GM19351 (cell line): ENCODE measurements around the gene GSDMA.

ENCODE experiments used
- ATAC-seq: cut with Tn5 transposase; IDR thresholded peaks from one replicate; pipeline ENCODE4 v1.9.1; 2021; ENCODE audit warnings: mild to moderate bottlenecking, moderate library complexity; ENCODE audit not compliant: unreplicated experiment

Gene GSDMA

GRCh38 chr17:39960524-39961041 lies 2.2 kb upstream of the GSDMA start:
- ATAC-seq = no peak

GRCh38 chr17:39963829-39964228 lies 1.0 kb downstream of the GSDMA start:
- ATAC-seq = no peak

- no peak for ATAC-seq
Measured at GRCh38 chr17:39965017-39965699, 2.4 kb downstream of the GSDMA start.

DNA sequence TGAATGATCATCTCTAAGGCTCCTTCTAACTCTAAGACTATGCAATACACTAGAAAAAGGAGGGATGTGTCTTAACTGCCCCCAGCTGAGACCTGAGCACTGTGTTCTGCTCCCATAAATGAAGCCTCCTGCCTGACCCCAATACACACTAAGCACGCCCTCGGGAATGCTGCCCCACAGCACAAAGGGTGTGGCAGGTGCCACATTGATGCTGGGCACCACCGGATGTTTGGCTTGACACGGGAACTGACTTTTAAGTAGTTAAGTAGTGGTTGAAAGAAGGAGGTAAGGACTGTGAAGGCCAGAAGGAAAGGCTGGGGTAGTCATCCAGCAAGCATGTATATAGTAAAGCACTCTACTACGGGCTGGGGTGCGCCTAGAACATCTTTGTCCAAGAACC lies 4.0 kb downstream of the GSDMA start:
- ATAC-seq = no peak

DNA sequence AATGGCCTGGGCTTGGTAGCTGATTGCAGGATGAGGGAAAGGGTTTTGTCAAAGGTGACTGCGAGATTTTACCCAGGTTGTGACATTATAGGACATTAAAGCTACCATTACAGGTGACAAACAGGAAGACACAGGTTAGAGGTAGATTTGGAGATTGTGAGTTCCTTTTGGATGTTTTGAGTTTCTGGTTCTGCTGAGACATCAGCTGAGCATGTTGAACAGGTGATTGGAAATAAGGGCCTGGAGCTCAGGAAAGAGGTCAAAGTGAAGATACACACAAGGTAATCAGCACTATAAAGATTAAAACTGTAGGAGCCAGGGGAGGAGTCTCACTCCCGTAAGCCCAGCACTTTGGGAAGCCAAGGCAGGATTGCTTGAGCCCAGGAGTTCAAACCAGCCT lies 6.0 kb downstream of the GSDMA start:
- no peak for ATAC-seq

DNA sequence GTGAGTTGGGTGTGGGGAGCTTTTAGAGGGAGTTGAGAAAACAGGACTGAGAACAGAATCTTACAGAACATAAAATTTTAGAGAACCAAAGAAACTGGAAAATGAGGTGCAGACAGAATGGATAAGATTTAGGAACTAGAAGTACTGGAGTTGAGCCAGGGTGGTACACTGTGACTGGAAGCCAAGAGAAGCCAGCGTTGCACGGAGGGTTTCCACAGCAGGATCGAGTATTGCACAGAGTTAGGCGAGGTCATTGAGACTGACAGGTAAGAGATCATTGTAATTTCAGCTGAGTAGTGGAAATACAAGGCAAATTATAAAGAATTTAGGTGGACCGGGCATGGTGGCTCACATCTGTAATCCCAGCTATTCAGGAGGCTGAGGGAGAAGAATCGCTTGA lies 6.6 kb downstream of the GSDMA start:
- ATAC-seq = no peak

GRCh38 chr17:39970157-39970692 lies 7.4 kb downstream of the GSDMA start:
- no peak for ATAC-seq

DNA sequence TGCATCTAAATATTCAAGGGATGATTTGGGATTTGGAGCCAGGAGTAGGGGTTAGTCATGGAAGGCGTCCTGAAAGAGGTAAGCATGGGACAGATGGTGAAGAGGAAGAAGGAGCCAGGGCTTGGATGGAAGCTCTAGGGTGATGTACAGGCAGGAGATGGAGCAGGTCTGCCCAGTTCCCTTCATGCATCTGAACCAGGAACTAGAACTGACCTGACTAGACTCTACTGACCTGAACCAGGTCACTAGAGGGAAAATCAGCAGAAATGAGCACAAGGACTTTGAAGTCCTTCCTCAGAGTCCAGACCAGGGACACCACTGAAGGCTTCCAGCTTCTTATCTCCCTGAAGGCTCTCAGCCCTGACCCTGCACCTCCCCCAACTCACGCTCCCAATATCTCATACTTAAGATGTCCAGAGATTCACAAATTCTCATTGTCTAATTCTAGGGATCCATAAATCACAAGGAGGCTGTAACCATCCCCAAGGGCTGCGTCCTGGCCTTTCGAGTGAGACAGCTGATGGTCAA lies 8.3 kb downstream of the GSDMA start:
- ATAC-seq = no peak

DNA sequence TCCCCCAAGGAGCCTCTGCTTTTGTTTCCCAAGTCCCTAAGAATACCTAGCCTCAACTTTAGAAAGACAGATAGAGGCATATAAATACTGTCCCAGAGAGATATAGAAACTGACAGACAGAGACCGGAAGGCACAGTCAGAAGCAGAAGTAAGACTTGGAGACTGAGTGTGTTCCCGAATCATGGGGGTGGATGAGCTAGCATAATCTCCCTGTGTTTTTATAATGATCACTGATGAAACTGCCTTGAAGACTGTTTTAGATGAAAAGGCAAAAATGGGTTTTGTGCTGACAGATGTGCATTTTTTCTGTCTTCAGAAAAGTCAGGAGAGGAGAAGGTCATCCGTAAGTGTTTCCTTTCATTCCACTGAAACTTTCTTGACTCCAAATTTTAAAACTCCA lies 9.5 kb downstream of the GSDMA start:
- ATAC-seq = no peak

GRCh38 chr17:39973496-39973895 lies 10.7 kb downstream of the GSDMA start:
- no peak for ATAC-seq

DNA sequence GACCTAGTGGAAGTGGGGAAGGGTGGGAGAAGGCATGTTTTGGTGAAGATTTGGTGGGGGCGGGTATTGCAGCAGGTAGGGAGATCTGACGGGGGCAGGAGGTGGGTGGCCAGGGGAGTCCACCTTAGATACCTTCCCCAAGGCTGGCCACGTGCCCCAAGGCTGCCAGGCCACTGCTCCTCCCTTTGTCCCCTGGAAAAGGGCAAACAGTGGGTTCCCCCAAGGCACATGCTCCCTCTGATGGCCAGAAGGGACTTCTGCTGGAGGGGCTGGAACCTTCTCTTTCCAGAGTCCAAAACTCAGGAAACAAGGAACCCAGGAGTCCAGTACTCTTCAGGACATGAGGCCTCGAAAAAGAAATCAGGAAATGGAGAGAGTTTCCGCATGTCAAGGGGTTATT lies 11.6 kb downstream of the GSDMA start:
- ATAC-seq = no peak

DNA sequence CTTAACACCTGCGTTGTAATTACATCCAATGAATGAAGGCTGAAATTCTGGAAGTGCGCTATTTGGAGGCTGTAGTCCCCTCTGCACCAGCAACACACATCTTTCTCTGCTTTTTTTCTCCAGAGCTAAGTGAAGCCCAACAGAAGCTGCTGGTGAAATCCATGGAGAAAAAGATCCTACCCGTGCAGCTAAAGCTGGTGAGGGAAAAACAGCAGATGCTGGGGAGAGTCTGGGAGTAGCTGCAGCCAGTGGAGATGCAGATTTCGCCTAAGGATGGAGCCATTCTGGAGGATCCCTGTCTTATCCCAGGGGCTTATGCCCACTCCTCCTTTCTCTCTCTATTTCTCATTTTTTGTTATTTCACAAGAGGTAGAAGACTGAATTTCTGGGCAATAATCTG lies 13.0 kb downstream of the GSDMA start:
- ATAC-seq = no peak

DNA sequence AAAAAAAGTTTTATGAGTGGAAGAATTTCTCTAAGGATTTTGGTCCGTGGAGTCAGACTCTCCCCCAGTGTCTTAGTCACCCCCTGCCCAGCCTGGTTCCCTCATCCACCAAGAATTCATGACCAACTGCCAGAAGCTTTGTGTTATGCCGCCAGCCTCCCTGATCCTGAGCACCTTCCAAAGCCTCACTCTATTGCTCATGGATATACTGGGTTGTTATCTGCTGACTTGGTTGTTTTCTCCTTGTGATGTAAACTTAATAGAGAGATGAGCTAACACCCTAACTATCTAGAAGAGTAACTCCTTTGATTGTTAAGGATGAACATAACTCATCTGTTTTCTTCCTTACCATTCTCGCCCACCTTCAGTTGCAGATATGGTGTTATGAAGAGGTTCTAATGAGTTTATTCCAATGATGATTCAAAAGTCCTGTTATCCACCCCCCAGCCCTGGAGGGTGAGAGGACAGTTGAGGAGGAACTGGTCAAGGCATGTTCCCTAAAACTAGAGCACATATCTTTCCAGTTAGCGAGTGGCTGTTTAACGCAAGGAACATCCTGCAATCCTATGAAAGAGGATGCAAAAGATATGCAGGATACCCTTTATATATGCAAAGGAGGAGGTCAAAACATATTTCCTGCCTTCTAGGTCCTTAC lies 16.3 kb downstream of the GSDMA start:
- ATAC-seq = no peak

DNA sequence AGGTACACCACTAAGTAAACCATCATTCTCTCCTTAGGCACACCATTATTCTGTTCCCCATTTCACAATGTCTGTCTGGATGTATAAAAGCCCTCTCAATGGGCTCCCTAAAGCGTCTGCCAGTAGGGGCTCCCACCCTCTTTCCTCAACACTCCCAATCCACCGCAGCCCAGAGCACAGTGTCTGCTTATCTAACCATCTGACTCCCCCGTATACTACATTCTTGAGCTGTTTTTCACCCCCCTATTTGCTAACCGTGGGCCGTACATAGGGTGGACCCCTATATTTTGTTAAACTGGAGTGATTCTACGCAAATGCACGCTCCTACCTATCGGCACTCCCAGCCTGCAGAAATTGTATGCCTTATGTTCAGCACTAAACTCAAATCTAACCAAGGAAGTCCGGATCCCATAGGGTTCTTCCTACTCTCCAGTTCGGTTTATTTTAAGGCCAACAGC lies 17.1 kb downstream of the GSDMA start:
- ATAC-seq = peak; percentile 8

GRCh38 chr17:39980351-39981206 lies 17.8 kb downstream of the GSDMA start, which contains the start of gene PSMD3:
PSMD3 (plus strand) TSS chr17:39980807; CDS start chr17:39980971, 164 bp downstream.
- peak; percentile 91 for ATAC-seq

DNA sequence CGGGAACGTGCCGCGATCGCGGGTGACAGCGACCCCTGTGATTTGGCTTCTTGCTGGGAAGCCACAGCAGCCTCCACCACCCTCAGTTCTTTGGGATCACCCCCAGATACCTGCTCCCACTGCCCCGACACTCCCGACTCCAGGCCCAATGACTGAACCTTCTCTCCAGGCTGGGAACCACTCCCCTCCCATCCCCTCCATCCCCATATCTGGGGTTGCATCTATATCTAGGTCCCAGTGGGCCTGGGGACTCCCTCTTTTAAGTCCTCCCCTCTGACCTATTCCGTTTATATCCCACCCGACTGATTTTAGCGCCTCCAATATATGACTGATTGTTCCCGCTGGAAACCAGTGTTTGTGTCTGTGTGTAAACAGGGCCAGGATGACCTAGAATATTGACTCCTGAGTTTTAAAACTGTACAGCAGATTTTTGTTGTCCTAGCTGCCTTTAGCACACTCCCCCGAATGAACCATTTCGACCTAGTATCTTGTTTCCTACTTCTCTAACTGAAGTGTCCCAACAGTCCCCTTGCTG lies 18.5 kb downstream of the GSDMA start:
- ATAC-seq = no peak

GRCh38 chr17:39981766-39982375 lies 19.1 kb downstream of the GSDMA start:
- ATAC-seq = no peak

DNA sequence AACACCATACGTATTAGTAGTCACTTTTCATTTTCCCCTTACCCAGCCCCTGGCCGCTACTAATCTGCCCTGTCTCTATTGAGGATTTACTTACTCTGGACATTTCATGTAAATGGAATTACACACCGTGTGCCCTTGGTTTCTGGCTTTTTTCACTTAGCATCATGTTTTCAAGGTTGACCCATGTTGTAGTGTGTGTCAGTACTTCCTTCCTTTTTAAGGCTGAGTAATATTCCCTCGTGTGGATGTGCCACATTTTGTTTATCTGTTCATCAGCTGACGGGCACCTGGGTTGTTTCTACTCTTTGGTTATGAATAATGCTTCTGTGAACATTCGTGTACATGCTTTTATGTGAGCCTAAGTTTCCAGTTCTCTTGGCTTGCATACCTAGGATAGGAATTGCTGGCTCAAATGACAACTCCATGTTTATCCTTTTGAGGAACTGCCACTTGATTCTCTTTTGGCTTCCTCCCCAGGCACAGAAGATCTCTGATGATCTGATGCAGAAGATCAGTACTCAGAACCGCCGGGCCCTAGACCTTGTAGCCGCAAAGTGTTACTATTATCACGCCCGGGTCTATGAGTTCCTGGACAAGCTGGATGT lies 25.5 kb downstream of the GSDMA start:
- no peak for ATAC-seq

DNA sequence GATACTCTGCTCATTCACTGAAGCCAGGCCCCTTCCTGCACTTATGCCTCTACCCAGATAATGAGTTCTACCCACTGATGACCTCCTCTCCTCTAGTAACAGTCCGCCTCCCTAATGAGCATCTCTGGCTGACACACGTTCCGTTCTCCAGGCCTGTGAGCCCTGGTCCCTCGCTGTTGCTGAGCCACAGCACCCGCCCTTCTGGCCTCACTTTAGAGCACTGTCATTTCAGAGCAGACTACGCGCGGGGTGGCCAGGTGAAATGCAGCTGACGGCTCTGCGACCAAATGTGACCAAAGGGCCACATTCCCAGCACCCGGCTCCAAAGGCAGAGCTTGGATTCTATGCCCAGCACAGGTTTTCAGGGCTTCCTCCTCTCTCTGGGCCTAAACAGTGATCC lies 31.6 kb downstream of the GSDMA start:
- no peak for ATAC-seq

GRCh38 chr17:39995438-39995837 lies 32.6 kb downstream of the GSDMA start:
- no peak for ATAC-seq
